GM18873 (cell line): ENCODE results near the gene SHH.

ENCODE experiments used
- ATAC-seq: cut with Tn5 transposase; IDR thresholded peaks from one replicate; pipeline ENCODE4 v1.9.1; 2021; ENCODE audit warnings: mild to moderate bottlenecking, moderate library complexity, moderate number of reproducible peaks; ENCODE audit not compliant: unreplicated experiment, low FRiP score

The SHH gene

DNA sequence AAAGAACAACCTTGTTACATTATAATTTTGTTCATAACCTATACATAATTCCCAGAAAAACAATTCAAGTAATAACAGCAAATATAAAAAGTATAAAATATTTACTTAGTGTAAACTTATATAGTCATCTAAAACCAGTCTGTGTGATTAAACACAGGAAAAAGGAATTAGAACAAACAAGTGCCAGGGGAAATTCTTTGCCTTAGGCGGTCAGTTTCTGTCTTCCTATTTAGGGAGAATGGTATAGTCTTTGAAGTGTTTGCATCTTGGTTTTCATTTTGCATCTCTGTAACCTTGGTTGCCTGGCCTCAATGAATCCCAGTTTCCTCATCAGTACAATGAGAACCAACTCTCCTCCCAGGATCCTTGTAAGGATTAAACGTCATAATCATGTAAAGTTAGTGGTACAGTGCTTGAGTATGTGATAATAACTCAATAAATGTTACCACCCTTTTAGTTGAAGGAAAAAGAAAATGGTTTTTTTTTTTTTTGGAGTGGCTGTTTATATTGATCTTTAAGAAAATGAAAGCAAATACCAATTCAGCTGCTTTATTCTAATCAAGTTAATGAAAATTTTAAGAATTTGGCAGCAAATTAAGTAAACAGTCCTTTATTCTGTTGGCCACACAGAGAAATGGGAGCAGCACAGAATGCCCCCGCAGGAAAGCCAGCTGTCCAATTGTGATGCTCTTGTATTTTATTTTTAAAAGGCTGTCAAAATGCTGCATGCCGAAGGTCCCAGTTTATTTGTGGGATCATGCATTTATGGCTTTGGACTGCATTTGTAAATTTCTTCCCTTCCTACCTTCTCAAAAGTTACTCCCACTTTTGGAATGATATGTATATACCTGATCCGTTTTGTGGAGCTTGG lies 61.8 kb downstream of the SHH start:
- no peak for ATAC-seq
